IMR-90 (cell line): ENCODE measurements around the gene SNX11. TPM values are rescaled to one million over a fixed set of nuclear protein-coding genes. Genes with fewer than 3 reads are reported as not detected.

Source experiments
- ATAC-seq: fragments of 200-7000 bp; cut with Tn5 transposase; 2 replicates; pipeline ENCODE4 v1.9.1; 2020; ENCODE audit warnings: low read depth, mild to moderate bottlenecking, moderate library complexity
- BruUV-seq: library from RNA; stranded (reverse); fragments of 400-500 nt; replicated peaks from 2 replicates; lab custom pipeline; 2021; lab: Mats Ljungman, UMichigan
- CTCF ChIA-PET: fragments of 300-600 bp; formaldehyde crosslinking; extraction: SDS; loops from one replicate; lab custom pipeline; 2021; ENCODE audit warnings: antibody characterized with exemption; lab: Yijun Ruan, JAX
- POLR2A ChIA-PET: fragments of 300-600 bp; sonication (Branson Sonifier 250); formaldehyde crosslinking; loops from one replicate; lab custom pipeline; 2022; ENCODE audit warnings: antibody characterized with exemption; ENCODE audit not compliant: unreplicated experiment; lab: Charles Lee
- DNase-seq: peaks from one replicate; pipeline ENCODE4 v3.0.0; 2013
- H2AFZ ChIP-seq: replicated peaks from 2 replicates; pipeline ENCODE3; 2013; ENCODE audit warnings: low read length, mild to moderate bottlenecking; ENCODE audit not compliant: poor library complexity
- H2AK5ac ChIP-seq: 2 replicates; pipeline ENCODE4 v1.6.1; 2013; ENCODE audit warnings: low read depth, low read length, inconsistent platforms
- H2AK9ac ChIP-seq: replicated peaks from 2 replicates; pipeline ENCODE3; 2013; ENCODE audit warnings: mild to moderate bottlenecking, low read depth, low read length, moderate library complexity; ENCODE audit not compliant: poor library complexity
- H2BK120ac ChIP-seq: 2 replicates; pipeline ENCODE4 v1.6.1; 2013; ENCODE audit warnings: low read depth, low read length, inconsistent platforms
- H2BK15ac ChIP-seq: 3 replicates; pipeline ENCODE4 v1.6.1; 2013; ENCODE audit warnings: low read depth, low read length, inconsistent platforms
- H2BK20ac ChIP-seq: 2 replicates; pipeline ENCODE4 v1.6.1; 2013; ENCODE audit warnings: low read depth, mild to moderate bottlenecking, inconsistent platforms, low read length, moderate library complexity
- H2BK5ac ChIP-seq: 2 replicates; pipeline ENCODE4 v1.6.1; 2013; ENCODE audit warnings: mild to moderate bottlenecking, low read depth, low read length, inconsistent platforms; ENCODE audit not compliant: poor library complexity, severe bottlenecking
- H3K14ac ChIP-seq: replicated peaks from 2 replicates; pipeline ENCODE4 v1.6.1; 2013; ENCODE audit warnings: low read depth, low read length, inconsistent platforms
- H3K18ac ChIP-seq: 2 replicates; pipeline ENCODE4 v1.6.1; 2013; ENCODE audit warnings: low read depth, low read length, control low read depth
- H3K23ac ChIP-seq: 2 replicates; pipeline ENCODE4 v1.6.1; 2013; ENCODE audit warnings: low read depth, low read length, inconsistent platforms
- H3K27ac ChIP-seq: 2 replicates; pipeline ENCODE4 v1.5.1; 2013; ENCODE audit warnings: mild to moderate bottlenecking, control low read depth, low read length; ENCODE audit not compliant: insufficient read depth
- H3K27me3 ChIP-seq: 2 replicates; pipeline ENCODE4 v1.6.1; 2013; ENCODE audit warnings: low read length; ENCODE audit not compliant: control insufficient read depth, insufficient read depth
- H3K36me3 ChIP-seq: 2 replicates; pipeline ENCODE4 v1.6.1; 2013; ENCODE audit warnings: low read length, mixed read lengths; ENCODE audit not compliant: control insufficient read depth, insufficient read depth
- H3K4ac ChIP-seq: 2 replicates; pipeline ENCODE4 v1.6.1; 2013; ENCODE audit warnings: low read depth, low read length, inconsistent platforms
- H3K4me1 ChIP-seq: 2 replicates; pipeline ENCODE4 v1.6.1; 2013; ENCODE audit warnings: low read length, mixed read lengths; ENCODE audit not compliant: control insufficient read depth, insufficient read depth
- H3K4me2 ChIP-seq: 2 replicates; pipeline ENCODE4 v1.6.1; 2013; ENCODE audit warnings: low read depth, mild to moderate bottlenecking, control low read depth, low read length, moderate library complexity
- H3K4me3 ChIP-seq: 2 replicates; pipeline ENCODE4 v1.5.1; 2013; ENCODE audit warnings: low read depth, mild to moderate bottlenecking, control low read depth, low read length, moderate library complexity; ENCODE audit not compliant: insufficient read depth
- H3K56ac ChIP-seq: 2 replicates; pipeline ENCODE4 v1.6.1; 2013; ENCODE audit warnings: low read length, inconsistent platforms; ENCODE audit not compliant: insufficient read depth; ENCODE audit errors: extremely low read depth
- H3K79me1 ChIP-seq, 2 experiments: 2 replicates each; pipeline ENCODE4 v1.6.1; 2013; ENCODE audit warnings: low read length in 2 of 2, inconsistent platforms in 1 of 2, low read depth in 1 of 2
- H3K9ac ChIP-seq: 2 replicates; pipeline ENCODE4 v1.6.1; 2013; ENCODE audit warnings: low read depth, low read length, control low read depth
- H3K9me1 ChIP-seq: 2 replicates; pipeline ENCODE4 v1.6.1; 2013; ENCODE audit warnings: low read length, inconsistent platforms; ENCODE audit not compliant: insufficient read depth
- H3K9me3 ChIP-seq: 2 replicates; pipeline ENCODE4 v1.6.1; 2013; ENCODE audit warnings: low read length; ENCODE audit not compliant: control insufficient read depth, insufficient read depth
- H4K20me1 ChIP-seq: 2 replicates; pipeline ENCODE4 v1.6.1; 2013; ENCODE audit warnings: low read length, inconsistent platforms; ENCODE audit not compliant: insufficient read depth
- H4K5ac ChIP-seq: 2 replicates; pipeline ENCODE4 v1.6.1; 2013; ENCODE audit warnings: mild to moderate bottlenecking, low read depth, low read length, control low read depth
- H4K8ac ChIP-seq, 2 experiments: 2 replicates each; pipeline ENCODE4 v1.6.1; 2013; ENCODE audit warnings: low read depth in 2 of 2, low read length in 2 of 2, control low read depth in 1 of 2, inconsistent platforms in 1 of 2
- H4K91ac ChIP-seq: 2 replicates; pipeline ENCODE4 v1.6.1; 2013; ENCODE audit warnings: low read depth, low read length, inconsistent platforms; ENCODE audit not compliant: insufficient read depth
- MXI1 ChIP-seq: IDR thresholded peaks from 2 replicates; pipeline ENCODE4 v1.6.1; 2012; ENCODE audit warnings: low read depth, mild to moderate bottlenecking, low read length, moderate library complexity, borderline replicate concordance
- RAD21 ChIP-seq: IDR thresholded peaks from 2 replicates; pipeline ENCODE4 v1.6.1; 2012; ENCODE audit warnings: low read length, improper control_type of control experiment
- USF2 ChIP-seq: fragments of 150-350 bp; IDR thresholded peaks from 2 replicates; pipeline ENCODE4 v1.6.1; 2017; ENCODE audit warnings: mild to moderate bottlenecking, antibody characterized with exemption, low read length, low read depth
- WGBS, 2 experiments: methylation state at CpG; one replicate each; pipeline versions ENCODE4 v1.1.5 to v1.1.7; 2013; ENCODE audit warnings: missing lambda C conversion rate in 2 of 2; ENCODE audit not compliant: insufficient read length in 1 of 2; ENCODE audit errors: extremely low coverage in 2 of 2; 5-methylcytosine and 5-hydroxymethylcytosine counted together
- dilution Hi-C: fragments of 300-500 bp; cut with HindIII; formaldehyde crosslinking; loops from one replicate; pipeline ENCODE4 v1.14.3; 2018; ENCODE audit warnings: low sequenced_read_pairs; ENCODE audit not compliant: unreplicated experiment
- in situ Hi-C: fragments of 300-500 bp; cut with MboI; formaldehyde crosslinking; loops from 3 replicates; pipeline ENCODE4 v1.14.3; 2019; ENCODE audit warnings: low sequenced_read_pairs, inconsistent platforms, mixed read lengths
- intact Hi-C: fragments of 100-400 bp; cut with micrococcal nuclease; formaldehyde crosslinking; loops from 2 replicates; pipeline ENCODE4 v1.10.0; 2022
- polyA plus RNA-seq, 3 experiments: library from polyadenylated mRNA; depleted of rRNA; stranded (reverse); fragments of >200 nt; gene quantifications; 2 replicates each; pipeline ENCODE4 v1.2.3, GENCODE V29; 2012; ENCODE audit warnings: low replicate concordance in 1 of 3
- total RNA-seq: library from RNA; depleted of rRNA; stranded (reverse); fragments of >200 nt; gene quantifications from 2 replicates; pipeline ENCODE4 v1.2.3, GENCODE V29; 2012

Gene SNX11
- total and polyA plus RNA-seq, 2 of the 4 experiments (the other 2 are of a cell fraction), result 14.7 to 16.9 TPM

GRCh38 chr17:48101012-48101720, 6.4 kb upstream of the SNX11 start, which contains the start of gene CBX1:
TSS of gene CBX1 (minus strand) at chr17:48101478. CDS start at chr17:48077004, 24,474 bp downstream.
- Histone ChIP-seq H4K5ac (peak within 1 kb of the TSS; percentile 69), H3K79me1 (peaks cover 0 to 21% of the 10 kb centered on the region in 2 experiments; a peak in 2 of 4 replicates), H2AFZ (peak within 1 kb of the TSS; percentile 95), H3K9me3 (no peaks in the 10 kb centered on the region), H3K23ac (peak within 1 kb of the TSS; percentile 86), H4K20me1 (peaks cover 33% of the 10 kb centered on the region), H2BK120ac (peak within 1 kb of the TSS; percentile 47), H3K27ac (peak within 1 kb of the TSS; percentile 88), H2BK20ac (no peak within 1 kb of the TSS), H3K4me3 (peak within 1 kb of the TSS; percentile 90), H3K9ac (peak within 1 kb of the TSS; percentile 78), H2BK5ac (peak within 1 kb of the TSS; percentile 83), H3K14ac (peak within 1 kb of the TSS; percentile 94), H3K4me1 (peaks cover 2% of the 10 kb centered on the region; the same call in 1 of the 2 replicates), H3K4ac (peak within 1 kb of the TSS; percentile 89), H2AK9ac (peak within 1 kb of the TSS; percentile 92), H2BK15ac (peak within 1 kb of the TSS; percentile 14; the same call in 1 of the 3 replicates), H3K36me3 (peaks cover 1% of the 10 kb centered on the region; the same call in 1 of the 2 replicates), H3K9me1 (no peaks in the 10 kb centered on the region), H2AK5ac (peak within 1 kb of the TSS; percentile 79), H3K18ac (peak within 1 kb of the TSS; percentile 53; the same call in 1 of the 2 replicates), H3K56ac (peak within 1 kb of the TSS; percentile 82), H3K4me2 (peak within 1 kb of the TSS; percentile 65), H3K27me3 (no peaks in the 10 kb centered on the region), H4K8ac (peak within 1 kb of the TSS; percentile 76 to 90), H4K91ac (peak within 1 kb of the TSS; percentile 80)
- in situ Hi-C loops (no loop called here), dilution Hi-C loops (no loop called here), intact Hi-C loops (loop anchor here (2.0 kb wide), 1 partner anchor 76 kb away; no protein-coding TSS in a partner anchor)
- ChIA-PET POLR2A (interaction anchor here (0.6 kb wide), 1 partner anchor 71 kb away, joined by 5 read pairs; no protein-coding TSS in a partner anchor), CTCF (interaction anchor here (1.0 kb wide), 1 partner anchor 154 kb away, joined by 3 read pairs; no protein-coding TSS in a partner anchor)
- no TSS peak for BruUV-seq
- 0% methylated on average over 9 of the region's 79 CpGs; no CpG with 5 or more reads in 1 of the 2 experiments for WGBS, 2 experiments
- TF ChIP-seq RAD21 (no peak), MXI1 (peak; percentile 9; the same call in 1 of the 2 replicates), USF2 (0 out of 2 replicates have a peak, but pooled peaks have one; percentile 4)
- peak; percentile 94 for DNase-seq
- ATAC-seq, result peak; percentile 96
